Measurements from ENCODE around the gene NEDD4L.
"Not testable (repeated sequence)": the region's sequence is repeated elsewhere in the genome, so short reads cannot be mapped to it uniquely, and the experiment has no call there.

NEDD4L gene

DNA sequence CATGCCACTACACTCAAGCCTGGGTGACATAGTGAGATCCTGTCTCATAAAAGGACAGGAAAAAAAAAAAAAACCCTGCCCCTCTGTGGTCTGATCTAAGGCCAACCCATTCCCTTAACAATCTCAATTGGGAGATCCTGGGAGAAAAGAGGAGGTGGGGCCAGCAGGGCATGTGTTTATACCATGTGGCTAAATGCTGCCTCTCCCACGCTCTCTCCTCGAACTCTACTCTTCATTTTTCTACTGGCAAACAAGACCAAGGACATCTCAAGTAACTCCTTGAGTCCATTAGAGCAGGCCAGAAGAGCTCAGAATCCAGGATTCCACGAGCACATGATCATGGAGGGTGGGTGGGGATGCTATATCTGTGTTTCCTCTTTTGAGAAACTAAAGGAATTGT lies 16.7 kb upstream of the NEDD4L start:
- no peak for DNase-seq

- no peak for DNase-seq
Measured at GRCh38 chr18:58028109-58028784, 15.8 kb upstream of the NEDD4L start.

- no peak for DNase-seq
Measured at GRCh38 chr18:58032233-58032632, 11.8 kb upstream of the NEDD4L start.

DNA sequence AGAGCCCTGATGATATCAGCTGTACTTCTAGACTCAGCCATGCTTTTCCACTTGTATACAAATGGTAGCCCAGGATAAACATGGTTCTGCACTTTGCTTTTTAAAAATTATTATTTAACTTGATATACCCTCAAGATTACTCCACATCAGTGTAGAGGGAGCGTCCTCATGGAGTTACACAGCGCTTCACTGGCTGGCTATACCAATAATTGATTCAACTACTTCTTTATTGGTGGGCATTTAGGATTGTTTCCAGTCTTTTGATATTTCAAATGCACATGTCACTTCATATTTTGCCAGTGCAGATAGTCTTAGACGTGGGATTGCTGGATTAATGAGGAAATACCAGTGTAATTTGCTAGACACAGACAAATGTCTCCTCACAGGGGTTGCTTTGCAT lies 10.8 kb upstream of the NEDD4L start:
- DNase-seq: no peak

GRCh38 chr18:58034370-58034769 lies 9.7 kb upstream of the NEDD4L start:
- DNase-seq: no peak

GRCh38 chr18:58037163-58037562 lies 6.9 kb upstream of the NEDD4L start:
- DNase-seq: no peak

DNA sequence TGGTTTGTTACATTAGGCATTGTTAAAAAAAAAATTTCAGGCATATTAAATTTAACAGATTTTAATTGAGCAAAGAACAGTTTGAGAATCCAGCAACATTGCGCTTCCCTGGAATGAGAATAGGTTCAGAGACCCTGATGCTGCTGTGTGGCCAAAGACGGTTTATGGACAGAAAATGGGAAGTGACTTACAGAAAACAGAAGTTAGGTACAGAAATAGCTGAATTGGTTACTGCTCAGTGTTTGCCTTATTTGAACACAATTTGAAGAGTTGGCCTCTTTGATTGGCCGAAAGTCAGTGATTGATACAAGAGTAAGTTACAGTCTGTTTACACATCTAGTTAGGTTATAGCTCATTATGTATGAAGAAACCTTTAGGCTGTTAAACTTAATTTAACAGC lies 6.0 kb upstream of the NEDD4L start:
- DNase-seq: peak in 1 of 2 experiments; percentile 14

DNA sequence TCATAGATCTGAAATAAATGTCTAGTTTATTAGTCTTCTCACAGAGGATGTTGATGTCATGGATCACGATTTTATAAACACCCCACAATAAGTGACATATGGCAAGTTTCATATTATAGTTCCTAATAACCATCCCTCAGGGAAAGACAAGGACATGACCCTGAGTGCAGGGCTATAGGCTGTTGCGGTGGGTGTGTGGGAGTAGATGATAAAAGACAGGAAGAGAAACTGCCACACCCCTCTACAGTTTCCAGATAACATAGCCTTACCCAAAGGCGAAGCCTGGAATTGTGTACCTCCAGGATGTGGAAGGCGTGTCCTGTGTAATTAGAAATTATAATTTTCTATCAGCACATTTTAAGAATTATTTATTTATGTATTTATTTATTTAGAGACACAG lies 2.4 kb upstream of the NEDD4L start:
- DNase-seq: no peak

GRCh38 chr18:58042826-58043490 lies 1.1 kb upstream of the NEDD4L start:
- peak in 1 of 2 experiments; percentile 43 for DNase-seq

DNA sequence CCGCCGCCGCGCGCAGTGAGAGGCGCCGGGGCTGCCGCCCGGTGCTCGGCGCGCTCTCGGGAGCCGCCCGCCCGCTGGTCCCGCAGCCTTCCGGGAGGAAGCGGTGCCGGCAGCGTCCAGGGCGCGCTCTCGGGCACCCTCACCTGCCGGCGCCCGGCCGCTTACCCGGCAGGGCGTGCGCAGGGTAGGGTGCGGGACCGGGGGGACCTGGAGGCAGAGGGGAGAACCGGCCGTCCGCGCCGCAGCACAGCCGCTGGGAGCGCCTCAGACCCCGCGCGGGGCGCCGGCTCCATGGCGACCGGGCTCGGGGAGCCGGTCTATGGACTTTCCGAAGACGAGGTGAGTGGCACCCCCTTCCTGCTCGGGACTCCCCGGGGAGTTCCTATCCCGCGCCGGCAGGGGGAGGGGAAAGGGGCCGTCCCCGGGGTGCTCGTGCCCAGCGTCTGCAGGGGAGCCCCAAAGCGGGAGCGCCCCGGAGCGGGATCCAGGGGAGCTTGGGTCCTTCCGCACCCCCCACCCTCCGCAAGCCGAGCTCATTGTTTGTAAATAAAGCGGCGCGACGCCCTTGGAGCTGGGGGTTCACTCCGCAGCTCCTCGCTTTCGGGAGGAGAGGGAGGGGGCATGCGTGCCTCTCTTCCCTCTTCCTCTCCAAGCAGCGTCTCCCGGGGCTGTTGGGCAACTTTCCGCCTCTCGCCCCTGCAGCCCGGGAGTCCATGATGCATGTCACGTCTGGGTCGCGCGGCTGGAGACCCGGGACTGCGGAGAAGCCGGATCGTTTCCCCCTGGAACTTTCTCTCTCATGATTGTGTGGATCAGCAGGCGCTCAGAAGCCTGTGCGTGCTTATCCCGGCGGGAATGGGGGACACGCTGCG lies 580 bp downstream of the NEDD4L start:
- DNase-seq: peak; percentile 22 to 26

DNA sequence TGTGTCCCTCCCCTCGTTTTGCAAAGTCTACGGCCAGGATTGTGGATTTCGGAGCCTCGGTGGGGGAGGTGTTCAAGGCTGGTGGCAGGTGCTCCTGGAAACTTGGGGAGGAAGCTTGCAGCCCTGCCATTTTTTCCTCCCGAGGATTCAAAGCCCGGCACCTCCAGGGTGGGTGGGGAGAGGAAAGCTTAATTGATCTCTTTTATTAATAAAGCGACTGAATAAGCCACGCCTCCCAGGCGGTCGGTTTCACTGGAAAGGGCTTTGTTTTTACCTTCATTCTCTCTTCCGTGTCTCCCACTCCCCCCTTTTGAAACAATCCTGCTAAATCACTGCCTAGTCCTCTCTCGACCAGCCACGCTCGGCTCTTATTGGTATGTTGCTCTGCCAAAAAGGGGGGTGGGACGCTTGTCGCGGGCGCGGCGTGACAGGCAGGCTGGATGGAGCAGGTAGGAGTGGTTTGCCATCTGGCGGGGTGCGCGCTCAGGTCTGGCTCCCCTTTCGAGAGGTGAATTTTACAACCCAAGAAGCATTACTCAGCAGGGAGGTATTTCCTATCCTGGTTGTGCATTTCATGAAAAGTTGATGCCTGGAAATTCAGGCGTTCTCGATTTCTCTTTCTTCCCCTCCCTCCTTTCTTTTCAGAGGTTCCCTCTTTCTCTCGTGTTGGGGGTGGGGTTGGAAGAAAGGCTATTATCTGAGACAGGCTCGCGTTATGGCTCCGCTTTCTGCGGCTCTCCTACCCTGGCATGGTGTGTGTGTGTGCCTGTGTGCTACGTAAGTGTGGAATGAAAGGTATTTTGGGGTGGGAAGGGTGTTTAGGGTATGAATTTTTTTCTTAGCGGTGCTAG lies 1.4 kb downstream of the NEDD4L start:
- no peak for DNase-seq

DNA sequence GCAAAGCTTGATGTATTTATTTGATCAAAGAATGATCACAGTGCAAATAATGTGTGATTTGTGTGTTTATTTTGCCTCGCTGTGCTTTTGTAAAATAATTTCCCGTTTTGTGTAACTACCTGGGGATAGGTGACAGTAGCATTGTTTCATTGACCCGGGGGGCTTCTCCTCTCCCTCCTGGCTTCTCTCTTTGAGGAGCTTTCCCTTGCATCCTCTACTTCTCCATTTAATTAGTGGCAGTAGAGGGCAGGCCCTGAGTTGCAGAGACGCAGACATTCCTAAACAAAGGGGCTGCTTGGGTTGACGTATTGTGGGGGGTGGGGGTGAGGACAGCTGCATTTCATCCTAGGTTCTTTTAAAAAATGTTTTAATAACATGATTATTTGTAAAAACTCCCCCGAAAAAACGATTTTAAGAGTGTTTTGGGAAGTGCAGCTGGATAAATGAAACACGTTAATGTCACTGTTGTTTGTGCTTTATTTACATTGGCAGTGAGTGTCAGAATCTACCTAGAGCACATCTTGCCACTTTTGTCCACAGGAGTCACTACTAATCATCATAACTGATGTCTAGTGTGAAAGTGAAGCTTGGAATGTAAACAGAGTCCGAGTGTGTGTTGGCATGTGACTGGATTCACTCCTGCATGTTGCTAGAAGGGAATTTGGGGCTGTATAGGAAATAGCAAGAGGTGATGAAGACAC lies 2.2 kb downstream of the NEDD4L start:
- DNase-seq: peak in 1 of 2 experiments; percentile 13

GRCh38 chr18:58046794-58047555 lies 2.9 kb downstream of the NEDD4L start:
- no peak for DNase-seq

- no peak for DNase-seq
Measured at GRCh38 chr18:58047556-58047882, 3.5 kb downstream of the NEDD4L start.

GRCh38 chr18:58048081-58048642 lies 4.1 kb downstream of the NEDD4L start:
- no peak for DNase-seq

DNA sequence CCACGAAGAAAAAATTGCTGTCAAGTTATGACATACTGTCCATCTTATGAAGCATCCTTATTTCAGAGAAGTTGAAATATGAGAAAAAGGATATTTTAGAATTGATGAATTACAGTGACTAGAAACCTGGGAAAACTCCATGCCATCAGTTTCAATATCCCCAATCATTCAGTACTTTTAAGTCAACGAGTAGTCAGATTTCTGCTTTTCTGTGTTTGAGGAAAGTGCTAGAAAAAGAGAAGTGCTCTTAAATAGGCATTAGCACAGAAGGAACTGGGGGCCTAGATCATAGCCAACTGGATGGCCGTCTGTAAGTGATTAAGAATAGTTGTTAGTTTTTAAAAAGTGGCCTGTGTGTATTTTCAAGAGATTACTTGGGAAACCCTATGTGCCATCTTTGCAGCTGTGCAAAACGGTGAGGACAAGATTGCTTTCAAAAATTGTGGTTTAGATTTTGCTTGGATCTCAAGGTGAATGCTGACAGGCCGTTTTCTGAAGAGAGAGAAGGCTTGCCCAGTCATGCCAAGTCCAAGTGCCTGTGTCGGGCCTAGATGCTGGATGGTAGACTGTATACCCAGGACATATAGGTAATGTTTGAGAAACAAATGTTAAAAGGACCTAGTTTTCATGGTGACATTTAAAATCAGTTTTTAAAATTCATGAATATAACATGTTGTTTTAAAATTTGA lies 5.1 kb downstream of the NEDD4L start:
- no peak for DNase-seq

DNA sequence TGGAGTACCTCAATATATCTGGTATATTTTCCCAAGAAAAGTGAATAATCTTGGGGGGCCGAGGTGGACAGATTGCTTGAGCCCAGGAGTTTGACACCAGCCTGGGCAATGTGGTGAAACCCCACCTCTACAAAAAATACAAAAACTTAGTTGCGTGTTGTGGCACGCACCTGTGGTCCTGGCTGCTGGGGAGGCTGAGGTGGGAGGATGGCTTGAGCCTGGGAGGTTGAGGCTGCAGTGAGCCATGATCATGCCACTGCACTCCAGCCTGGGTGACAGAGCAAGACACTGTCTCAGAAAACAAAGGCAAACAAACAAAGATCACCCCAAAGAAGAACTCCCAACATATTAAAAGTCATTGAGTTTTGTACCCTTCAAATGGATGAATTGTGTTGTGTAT lies 6.9 kb downstream of the NEDD4L start:
- DNase-seq: not testable (repeated sequence)

DNA sequence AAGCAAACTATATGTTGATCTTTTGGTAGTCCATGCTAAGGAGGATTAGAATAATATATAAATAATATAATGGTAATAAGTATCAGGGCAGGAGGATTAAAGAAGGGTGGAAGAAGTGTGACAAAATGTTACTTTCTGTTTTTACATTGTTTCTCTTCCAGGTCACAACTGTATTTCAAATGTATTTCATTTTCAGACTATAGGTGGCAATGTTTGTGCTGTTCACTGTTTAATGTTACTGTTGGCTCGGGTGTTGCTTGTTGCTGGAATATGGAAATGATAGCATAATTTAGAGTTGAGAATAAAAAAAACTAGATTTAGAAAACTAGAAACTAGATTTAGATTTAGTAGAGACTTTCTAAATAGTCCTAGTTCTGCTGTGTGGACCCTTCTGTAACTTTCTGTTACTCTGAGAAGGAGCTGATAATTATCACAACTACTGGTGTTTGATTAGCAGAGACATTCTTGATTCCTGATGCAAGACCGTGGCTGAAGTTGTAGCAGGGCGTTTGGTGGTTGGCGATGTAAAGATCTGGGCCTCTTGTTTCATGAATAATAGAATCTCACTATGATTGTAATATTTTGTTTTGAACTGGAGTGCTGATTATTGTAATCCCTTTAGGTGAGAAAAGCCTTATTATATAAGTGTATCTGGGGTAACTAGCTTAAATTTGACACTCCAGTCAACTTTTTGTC lies 7.9 kb downstream of the NEDD4L start:
- peak; percentile 38 to 39 for DNase-seq

DNA sequence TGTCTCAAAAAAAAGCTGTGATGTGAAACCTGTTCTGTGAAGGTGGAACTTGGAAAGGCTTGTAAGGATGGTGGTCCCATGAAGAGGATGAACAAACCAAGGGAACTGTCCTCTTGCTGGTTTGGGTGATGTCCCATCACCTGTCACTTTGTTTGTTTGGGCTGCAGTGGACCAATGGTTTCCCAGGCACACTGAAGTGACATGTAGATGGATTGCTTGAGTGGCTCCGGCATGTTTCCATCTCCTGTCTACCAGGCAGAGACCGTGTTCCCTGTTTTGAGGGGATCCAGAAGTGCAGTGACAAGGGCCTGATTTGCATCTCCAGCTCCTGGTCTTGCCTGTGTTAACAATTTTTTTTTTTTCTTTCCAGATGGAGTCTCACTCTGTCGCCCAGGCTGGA lies 8.9 kb downstream of the NEDD4L start:
- no peak for DNase-seq

Measured in AML-193 (cell line).